Measurements from ENCODE around the gene DMXL1. TPM values are rescaled to one million over a fixed set of nuclear protein-coding genes. Genes with fewer than 3 reads are reported as not detected.

Gene DMXL1
- total and polyA plus RNA-seq, 4 donors = 10.5 to 69.7 (median 34.3) TPM

DNA sequence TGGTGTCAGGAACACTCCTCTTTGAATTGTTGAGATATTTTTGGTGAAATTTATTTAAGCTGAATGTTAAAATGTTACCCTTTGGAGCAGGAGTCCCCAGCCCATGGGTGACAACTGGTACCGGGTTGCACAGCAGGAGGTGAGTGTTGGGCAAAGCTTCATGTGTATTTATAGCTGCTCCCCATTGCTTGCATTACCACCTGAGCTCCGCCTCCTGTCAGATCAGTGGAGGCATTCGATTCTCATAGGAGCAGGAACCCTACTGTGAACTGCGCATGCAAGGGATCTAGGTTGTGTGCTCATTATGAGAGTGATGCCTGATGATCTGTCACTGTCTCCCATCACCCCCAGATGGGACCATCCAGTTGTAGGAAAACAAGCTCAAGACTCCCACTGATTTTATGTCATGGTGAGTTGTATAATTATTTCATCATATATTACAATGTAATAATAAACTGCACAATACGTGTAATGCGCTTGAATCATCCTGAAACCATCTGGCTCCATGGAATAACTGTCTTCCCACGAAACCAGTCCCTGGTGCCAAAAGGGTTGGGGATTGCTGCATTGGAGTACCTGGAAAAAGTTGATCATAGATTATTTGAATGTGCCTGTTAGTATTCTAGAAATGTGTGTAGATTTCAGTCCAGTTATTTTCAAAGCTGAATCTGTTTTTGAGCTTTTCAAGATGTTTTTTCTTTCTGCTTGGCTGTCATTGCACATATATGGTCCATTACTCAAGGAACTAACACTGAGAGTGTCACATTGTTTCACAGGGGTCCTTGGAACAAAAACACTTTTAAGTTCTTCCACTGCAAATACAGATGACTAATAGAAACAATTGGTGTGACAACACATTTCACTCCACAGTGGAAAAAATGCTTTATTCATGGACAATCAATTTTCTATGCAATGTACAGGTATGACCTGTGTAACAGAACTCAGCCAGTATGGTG is 180.3 kb downstream of the DMXL1 start:
- Histone ChIP-seq H3K36me3 (ENCODE audit: control insufficient read depth in 1 of 2, insufficient read depth in 2 of 2, low read length in 1 of 2) (no peaks in the 10 kb centered on the region), H3K27me3 (ENCODE audit: control insufficient read depth in 1 of 2, insufficient read depth in 2 of 2, low read length in 1 of 2) (no peaks in the 10 kb centered on the region), H3K27ac (ENCODE audit: low read depth in 1 of 2, low read length in 2 of 2) (no peak overlapping the region), H3K4me3 (ENCODE audit: low read length in 2 of 2) (no peak overlapping the region), H3K4me1 (ENCODE audit: control insufficient read depth in 1 of 2, insufficient read depth in 2 of 2, low read length in 2 of 2) (no peaks in the 10 kb centered on the region), H3K9me3 (ENCODE audit: control insufficient read depth, low read length) (no peaks in the 10 kb centered on the region)
- WGBS, 2 donors = 85 to 89% methylated on average over 7 of the region's 7 CpGs
- intact Hi-C loops (cut with DNase I) = no loop called here
- DNase-seq (no peak), ATAC-seq (ENCODE audit: low FRiP score) (no peak)

DNA sequence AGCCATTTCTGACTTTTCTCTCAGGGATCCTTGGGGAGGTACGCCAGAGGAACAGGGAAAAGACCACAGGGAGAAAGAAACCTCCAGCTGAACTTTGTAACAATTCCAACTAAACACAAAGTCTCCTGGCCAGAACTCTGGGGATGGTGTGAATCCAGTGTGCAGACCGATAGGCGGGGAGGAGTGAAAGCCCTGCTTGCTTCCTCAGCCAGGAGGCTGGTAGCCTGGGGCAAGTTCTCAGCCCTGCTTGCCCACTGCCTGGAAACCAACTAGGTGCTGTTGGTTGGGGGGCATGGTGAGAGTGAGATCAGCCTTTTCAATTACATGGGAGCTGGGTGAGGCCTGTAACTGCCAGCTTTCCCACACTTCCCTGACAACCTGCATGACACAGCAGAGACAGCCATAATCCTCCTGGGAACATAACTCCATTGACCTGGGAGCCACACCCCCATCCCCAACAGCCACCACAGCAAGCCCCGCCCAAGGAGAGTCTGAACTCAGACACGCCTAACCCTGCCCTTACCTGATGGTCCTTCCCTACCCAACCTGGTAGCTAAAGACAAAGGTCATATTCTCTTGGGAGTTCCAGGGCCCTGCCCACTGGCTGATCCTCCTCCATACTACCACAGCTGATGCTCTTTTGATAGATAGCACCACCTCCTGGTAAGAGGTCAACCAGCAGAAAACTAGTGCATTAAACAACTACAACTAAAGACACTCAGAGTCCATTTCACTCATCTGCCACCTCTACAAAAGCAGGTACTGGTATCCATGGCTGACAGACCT is 184.9 kb downstream of the DMXL1 start:
- DNase-seq (no peak), ATAC-seq (ENCODE audit: low FRiP score) (no peak)
- intact Hi-C loops (cut with DNase I) = no loop called here
- Histone ChIP-seq H3K27me3 (ENCODE audit: control insufficient read depth in 1 of 2, insufficient read depth in 2 of 2, low read length in 1 of 2) (no peaks in the 10 kb centered on the region), H3K4me3 (ENCODE audit: low read length in 2 of 2) (no peak overlapping the region), H3K36me3 (ENCODE audit: control insufficient read depth in 1 of 2, insufficient read depth in 2 of 2, low read length in 1 of 2) (no peaks in the 10 kb centered on the region), H3K9me3 (ENCODE audit: control insufficient read depth, low read length) (no peaks in the 10 kb centered on the region), H3K27ac (ENCODE audit: low read depth in 1 of 2, low read length in 2 of 2) (no peak overlapping the region), H3K4me1 (ENCODE audit: control insufficient read depth in 1 of 2, insufficient read depth in 2 of 2, low read length in 2 of 2) (no peaks in the 10 kb centered on the region)
- WGBS, 2 donors = 90 to 97% methylated on average over 5 of the region's 5 CpGs

GRCh38 chr5:119257613-119258012 is 186.7 kb downstream of the DMXL1 start:
- no peaks in the 10 kb centered on the region for H3K4me1 ChIP-seq (ENCODE audit: control insufficient read depth in 1 of 2, insufficient read depth in 2 of 2, low read length in 2 of 2)
- 92 to 94% methylated on average over 3 of the region's 3 CpGs for WGBS, 2 donors
- no peaks in the 10 kb centered on the region for H3K27me3 ChIP-seq (ENCODE audit: control insufficient read depth in 1 of 2, insufficient read depth in 2 of 2, low read length in 1 of 2)
- H3K27ac ChIP-seq (ENCODE audit: low read depth in 1 of 2, low read length in 2 of 2) = no peak overlapping the region
- no peaks in the 10 kb centered on the region for H3K9me3 ChIP-seq (ENCODE audit: control insufficient read depth, low read length)
- no peak for DNase-seq
- H3K36me3 ChIP-seq (ENCODE audit: control insufficient read depth in 1 of 2, insufficient read depth in 2 of 2, low read length in 1 of 2) = no peaks in the 10 kb centered on the region
- intact Hi-C loops (cut with DNase I) = no loop called here
- no peak for ATAC-seq (ENCODE audit: low FRiP score)
- no peak overlapping the region for H3K4me3 ChIP-seq (ENCODE audit: low read length in 2 of 2)

DNA sequence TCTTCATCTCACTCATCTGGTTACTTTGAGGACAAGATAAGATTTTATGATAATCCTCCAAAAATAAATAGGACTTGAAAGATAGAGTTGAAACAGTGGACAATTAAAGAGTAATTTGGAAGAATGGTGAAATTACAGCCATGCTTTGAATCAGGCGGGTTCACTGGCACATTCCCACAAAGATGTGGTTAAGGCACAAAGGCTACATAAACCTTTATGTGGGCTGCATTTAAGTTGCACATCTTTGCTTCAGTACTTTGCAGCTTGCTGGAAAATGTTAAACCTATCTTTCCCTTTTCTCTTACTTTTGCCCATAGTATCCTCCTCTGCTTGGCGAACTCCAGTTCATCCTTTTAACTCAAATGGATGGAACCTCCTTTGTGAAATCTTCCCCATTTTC is 192.8 kb downstream of the DMXL1 start:
- no peak overlapping the region for H3K27ac ChIP-seq (ENCODE audit: low read depth in 1 of 2, low read length in 2 of 2)
- ATAC-seq (ENCODE audit: low FRiP score) (no peak), DNase-seq (no peak)
- intact Hi-C loops (cut with DNase I) = no loop called here
- H3K4me1 ChIP-seq (ENCODE audit: control insufficient read depth in 1 of 2, insufficient read depth in 2 of 2, low read length in 2 of 2) = no peaks in the 10 kb centered on the region
- H3K36me3 ChIP-seq (ENCODE audit: control insufficient read depth in 1 of 2, insufficient read depth in 2 of 2, low read length in 1 of 2) = no peaks in the 10 kb centered on the region
- H3K9me3 ChIP-seq (ENCODE audit: control insufficient read depth, low read length) = no peaks in the 10 kb centered on the region
- no peak overlapping the region for H3K4me3 ChIP-seq (ENCODE audit: low read length in 2 of 2)
- H3K27me3 ChIP-seq (ENCODE audit: control insufficient read depth in 1 of 2, insufficient read depth in 2 of 2, low read length in 1 of 2) = no peaks in the 10 kb centered on the region
- 96 to 97% methylated on average over 2 of the region's 2 CpGs for WGBS, 2 donors

GRCh38 chr5:119264186-119264585 is 193.3 kb downstream of the DMXL1 start:
- no peaks in the 10 kb centered on the region for H3K9me3 ChIP-seq (ENCODE audit: control insufficient read depth, low read length)
- ATAC-seq (ENCODE audit: low FRiP score) = no peak
- no peaks in the 10 kb centered on the region for H3K27me3 ChIP-seq (ENCODE audit: control insufficient read depth in 1 of 2, insufficient read depth in 2 of 2, low read length in 1 of 2)
- no peaks in the 10 kb centered on the region for H3K36me3 ChIP-seq (ENCODE audit: control insufficient read depth in 1 of 2, insufficient read depth in 2 of 2, low read length in 1 of 2)
- DNase-seq = no peak
- no peaks in the 10 kb centered on the region for H3K4me1 ChIP-seq (ENCODE audit: control insufficient read depth in 1 of 2, insufficient read depth in 2 of 2, low read length in 2 of 2)
- H3K4me3 ChIP-seq (ENCODE audit: low read length in 2 of 2) = no peak overlapping the region
- H3K27ac ChIP-seq (ENCODE audit: low read depth in 1 of 2, low read length in 2 of 2) = no peak overlapping the region
- intact Hi-C loops (cut with DNase I) = no loop called here
- WGBS, 2 donors = 0 to 2% methylated on average over 1 of the region's 1 CpG

GRCh38 chr5:119267958-119268386 is 197.1 kb downstream of the DMXL1 start:
- intact Hi-C loops (cut with DNase I) = loop anchor here in 1 of 2 donors (2.0 kb wide), 1 partner anchor 67 kb away; no protein-coding TSS in a partner anchor
- no peaks in the 10 kb centered on the region for H3K4me1 ChIP-seq (ENCODE audit: control insufficient read depth in 1 of 2, insufficient read depth in 2 of 2, low read length in 2 of 2)
- peak overlapping the region; percentile 45 to 88 for H3K27ac ChIP-seq (ENCODE audit: low read depth in 1 of 2, low read length in 2 of 2)
- WGBS, 2 donors = 3 to 4% methylated on average over 18 of the region's 18 CpGs
- DNase-seq (peak; percentile 96 to 97), ATAC-seq (ENCODE audit: low FRiP score) (peak; percentile 93)
- H3K4me3 ChIP-seq (ENCODE audit: low read length in 2 of 2) = peak overlapping the region; percentile 63 to 71
- H3K27me3 ChIP-seq (ENCODE audit: control insufficient read depth in 1 of 2, insufficient read depth in 2 of 2, low read length in 1 of 2) = no peaks in the 10 kb centered on the region
- no peaks in the 10 kb centered on the region for H3K9me3 ChIP-seq (ENCODE audit: control insufficient read depth, low read length)
- H3K36me3 ChIP-seq (ENCODE audit: control insufficient read depth in 1 of 2, insufficient read depth in 2 of 2, low read length in 1 of 2) = no peaks in the 10 kb centered on the region

DNA sequence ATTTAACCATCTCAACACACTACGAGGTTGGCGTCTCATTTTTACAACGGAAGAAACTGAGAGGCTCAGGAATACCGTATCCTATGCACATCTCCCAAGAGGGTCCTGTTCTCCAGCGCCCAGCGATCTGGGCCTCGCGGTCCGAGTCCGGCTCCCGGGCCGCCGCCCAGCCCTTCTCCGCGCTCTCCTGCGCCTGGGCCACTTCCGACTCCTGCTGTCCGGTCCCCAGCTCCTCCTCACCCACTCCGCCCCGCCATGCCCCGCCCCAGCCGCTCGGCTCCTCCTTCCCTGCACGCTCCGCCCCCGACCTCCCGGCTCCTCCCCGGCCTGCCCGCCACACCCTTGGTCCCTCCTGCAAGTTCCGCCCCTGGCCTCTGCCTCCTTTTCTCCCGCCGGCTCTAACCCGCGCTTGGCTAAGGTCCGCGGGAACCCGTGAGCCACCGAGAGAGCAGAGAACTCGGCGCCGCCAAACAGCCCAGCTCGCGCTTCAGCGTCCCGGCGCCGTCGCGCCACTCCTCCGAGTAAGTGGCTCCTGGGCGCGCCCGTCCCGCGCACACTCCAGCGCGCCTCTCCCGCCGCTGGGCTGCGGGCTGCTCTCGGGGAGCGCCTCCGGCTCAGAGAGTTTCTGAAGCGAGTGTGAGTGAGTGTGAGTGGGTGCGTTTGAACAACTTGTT is 197.6 kb downstream of the DMXL1 start:
- ATAC-seq (ENCODE audit: low FRiP score) = peak; percentile 99
- WGBS, 2 donors = 0% methylated on average over 46 to 65 of the region's 65 CpGs
- no peaks in the 10 kb centered on the region for H3K9me3 ChIP-seq (ENCODE audit: control insufficient read depth, low read length)
- DNase-seq = peak; percentile 98 to 99
- H3K4me1 ChIP-seq (ENCODE audit: control insufficient read depth in 1 of 2, insufficient read depth in 2 of 2, low read length in 2 of 2) = peaks cover 0 to 4% of the 10 kb centered on the region in 2 donors
- peak overlapping the region; percentile 71 to 79 for H3K4me3 ChIP-seq (ENCODE audit: low read length in 2 of 2)
- peak overlapping the region; percentile 47 to 88 for H3K27ac ChIP-seq (ENCODE audit: low read depth in 1 of 2, low read length in 2 of 2)
- intact Hi-C loops (cut with DNase I) = loop anchor here in 1 of 2 donors (2.0 kb wide), 1 partner anchor 66 kb away; no protein-coding TSS in a partner anchor
- no peaks in the 10 kb centered on the region for H3K27me3 ChIP-seq (ENCODE audit: control insufficient read depth in 1 of 2, insufficient read depth in 2 of 2, low read length in 1 of 2)
- no peaks in the 10 kb centered on the region for H3K36me3 ChIP-seq (ENCODE audit: control insufficient read depth in 1 of 2, insufficient read depth in 2 of 2, low read length in 1 of 2)

Data from aorta (tissue), 5 donors.